ENCODE data around the gene PROS1. TPM values are rescaled to one million over a fixed set of nuclear protein-coding genes. Genes with fewer than 3 reads are reported as not detected.
"Not testable (repeated sequence)": the region's sequence is repeated elsewhere in the genome, so short reads cannot be mapped to it uniquely, and the experiment has no call there.

Gene PROS1
- total and polyA plus RNA-seq, 10 donors, result 2.5 to 42.8 (median 23.4) TPM

DNA sequence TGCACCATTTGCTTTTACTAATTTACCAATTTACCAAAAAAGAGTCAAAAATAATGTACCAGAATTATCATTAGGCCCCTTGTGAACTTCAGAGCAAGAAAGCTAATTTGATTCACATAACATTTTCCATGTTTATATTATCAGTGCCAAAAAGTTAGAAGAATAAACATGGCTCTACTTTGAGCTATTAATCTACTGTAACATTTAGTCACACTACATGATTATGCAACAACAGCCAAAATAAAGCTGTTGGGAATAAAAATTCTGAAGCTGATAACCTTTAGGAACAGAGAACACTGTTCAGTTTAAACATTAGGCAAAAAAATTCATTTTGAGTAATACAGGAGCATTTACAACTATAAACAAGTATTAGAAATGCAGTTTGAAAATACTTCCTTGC lies 63.6 kb downstream of the PROS1 start:
- TF ChIP-seq, protein P1, sequence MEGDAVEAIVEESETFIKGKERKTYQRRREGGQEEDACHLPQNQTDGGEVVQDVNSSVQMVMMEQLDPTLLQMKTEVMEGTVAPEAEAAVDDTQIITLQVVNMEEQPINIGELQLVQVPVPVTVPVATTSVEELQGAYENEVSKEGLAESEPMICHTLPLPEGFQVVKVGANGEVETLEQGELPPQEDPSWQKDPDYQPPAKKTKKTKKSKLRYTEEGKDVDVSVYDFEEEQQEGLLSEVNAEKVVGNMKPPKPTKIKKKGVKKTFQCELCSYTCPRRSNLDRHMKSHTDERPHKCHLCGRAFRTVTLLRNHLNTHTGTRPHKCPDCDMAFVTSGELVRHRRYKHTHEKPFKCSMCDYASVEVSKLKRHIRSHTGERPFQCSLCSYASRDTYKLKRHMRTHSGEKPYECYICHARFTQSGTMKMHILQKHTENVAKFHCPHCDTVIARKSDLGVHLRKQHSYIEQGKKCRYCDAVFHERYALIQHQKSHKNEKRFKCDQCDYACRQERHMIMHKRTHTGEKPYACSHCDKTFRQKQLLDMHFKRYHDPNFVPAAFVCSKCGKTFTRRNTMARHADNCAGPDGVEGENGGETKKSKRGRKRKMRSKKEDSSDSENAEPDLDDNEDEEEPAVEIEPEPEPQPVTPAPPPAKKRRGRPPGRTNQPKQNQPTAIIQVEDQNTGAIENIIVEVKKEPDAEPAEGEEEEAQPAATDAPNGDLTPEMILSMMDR (IDR thresholded peaks at IDR 0.05 in 8 of 11, conservative IDR thresholded peaks at IDR 0.05 in 3 of 11), result no peak
- TF ChIP-seq POLR2AphosphoS5 (IDR thresholded peaks at IDR 0.05) (no peak), POLR2A (IDR thresholded peaks at IDR 0.05) (no peak)
- peaks cover 0 to 26% (median 13%) of the 10 kb centered on the region in 8 donors for H3K9me3 ChIP-seq
- no peak overlapping the region for H3K4me3 ChIP-seq
- no peaks in the 10 kb centered on the region for H3K36me3 ChIP-seq
- H3K27ac ChIP-seq, result no peak overlapping the region
- DNase-seq, result no peak
- no peaks in the 10 kb centered on the region for H3K27me3 ChIP-seq (replicated peaks in 1 of 7)
- no peaks in the 10 kb centered on the region for H3K4me1 ChIP-seq
- intact Hi-C loops (cut with DNase I; ENCODE audit: low total_unique reads), result no loop called here

DNA sequence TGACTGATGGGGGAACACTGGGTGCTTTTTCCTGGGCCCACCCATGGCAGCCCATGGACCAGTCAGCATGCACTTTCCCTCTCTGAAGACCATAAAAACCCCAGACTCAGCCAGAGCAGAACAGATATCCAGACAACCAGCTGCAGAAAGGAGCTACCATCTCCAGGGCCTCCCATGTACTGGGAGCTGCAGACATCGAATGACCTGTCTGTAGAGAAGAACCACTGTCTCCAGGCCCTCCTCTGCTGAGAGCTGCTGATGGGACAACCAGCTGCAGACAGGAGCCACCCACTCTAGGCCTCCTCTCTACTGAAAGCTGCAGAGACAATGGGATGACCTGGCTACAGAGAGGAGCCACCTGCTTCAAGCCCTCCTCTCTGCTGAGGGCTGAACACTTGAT lies 66.6 kb downstream of the PROS1 start:
- intact Hi-C loops (cut with DNase I; ENCODE audit: low total_unique reads), result no loop called here
- WGBS, 5 donors, result 77 to 100% (median 89%) methylated on average over 1 of the region's 1 CpG; no CpG with 5 or more reads in 1 of the 5 donors

DNA sequence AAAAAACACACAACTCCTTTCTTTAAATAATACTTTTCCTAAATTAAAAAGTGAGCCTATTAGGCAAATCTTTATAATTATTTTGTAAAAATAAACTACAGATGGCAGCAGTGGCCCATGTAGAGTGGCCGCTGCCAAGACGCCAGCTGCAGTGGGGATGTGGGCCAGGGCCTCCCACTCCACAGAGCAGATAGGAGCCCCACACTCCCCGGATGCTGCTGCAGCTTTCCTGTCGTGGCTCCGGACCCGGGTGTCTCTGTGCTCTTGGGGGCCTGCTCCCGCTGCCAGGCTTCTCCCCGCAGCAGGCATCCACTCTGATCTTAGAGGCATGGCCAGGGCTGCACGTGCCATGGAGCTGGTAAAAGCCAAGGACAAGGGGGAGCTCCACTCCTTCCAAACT lies 67.5 kb downstream of the PROS1 start:
- Histone ChIP-seq H3K27ac (no peak overlapping the region), H3K36me3 (no peaks in the 10 kb centered on the region), H3K4me3 (no peak overlapping the region), H3K4me1 (no peaks in the 10 kb centered on the region), H3K27me3 (replicated peaks in 1 of 7) (no peaks in the 10 kb centered on the region), H3K9me3 (peaks cover 0 to 12% (median 0%) of the 10 kb centered on the region in 8 donors)
- TF ChIP-seq, protein P1 (IDR thresholded peaks at IDR 0.05 in 8 of 11, conservative IDR thresholded peaks at IDR 0.05 in 3 of 11), result no peak
- TF ChIP-seq POLR2A (IDR thresholded peaks at IDR 0.05) (no peak), POLR2AphosphoS5 (IDR thresholded peaks at IDR 0.05) (no peak)
- intact Hi-C loops (cut with DNase I; ENCODE audit: low total_unique reads), result no loop called here
- DNase-seq, result no peak
- 71 to 87% (median 84%) methylated on average over 5 to 9 of the region's 9 CpGs for WGBS, 5 donors

More for the DNA sequence above, 66.6 kb downstream of the PROS1 start:
- DNase-seq, result no peak
- no peak for TF ChIP-seq POLR2AphosphoS5 (IDR thresholded peaks at IDR 0.05)
- TF ChIP-seq, protein P1 (IDR thresholded peaks at IDR 0.05 in 8 of 11, conservative IDR thresholded peaks at IDR 0.05 in 3 of 11), result no peak
- no peaks in the 10 kb centered on the region for H3K4me1 ChIP-seq
- peaks cover 0 to 15% (median 3%) of the 10 kb centered on the region in 8 donors for H3K9me3 ChIP-seq
- no peaks in the 10 kb centered on the region for H3K27me3 ChIP-seq (replicated peaks in 1 of 7)
- no peak overlapping the region for H3K27ac ChIP-seq
- H3K36me3 ChIP-seq, result no peaks in the 10 kb centered on the region
- no peak overlapping the region for H3K4me3 ChIP-seq

DNA sequence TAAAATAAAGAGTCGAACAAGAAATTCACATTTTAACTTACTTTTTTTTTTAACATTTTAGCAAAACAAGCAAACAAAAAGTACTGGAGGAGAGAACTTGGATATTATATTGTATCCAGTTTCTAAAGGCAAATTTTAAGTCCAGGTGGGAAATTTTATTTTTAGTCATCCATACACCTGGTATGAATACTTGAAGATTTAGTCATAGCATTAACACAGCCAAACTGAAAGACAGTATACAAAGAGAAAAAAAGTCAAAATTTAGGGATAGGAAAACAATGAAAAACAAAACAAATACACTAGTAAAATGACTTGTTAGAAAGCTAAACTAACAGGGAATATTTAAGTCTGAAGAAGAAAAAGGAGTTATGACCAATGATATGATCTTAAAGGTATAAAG lies 69.1 kb downstream of the PROS1 start:
- no peak overlapping the region for H3K4me3 ChIP-seq
- 89 to 98% (median 94%) methylated on average over 1 of the region's 1 CpG for WGBS, 5 donors
- H3K27ac ChIP-seq, result no peak overlapping the region
- intact Hi-C loops (cut with DNase I; ENCODE audit: low total_unique reads), result no loop called here
- H3K9me3 ChIP-seq, result peaks cover 0 to 12% (median 0%) of the 10 kb centered on the region in 8 donors
- no peak for DNase-seq
- H3K4me1 ChIP-seq, result no peaks in the 10 kb centered on the region
- TF ChIP-seq POLR2A (IDR thresholded peaks at IDR 0.05) (no peak), POLR2AphosphoS5 (IDR thresholded peaks at IDR 0.05) (no peak)
- TF ChIP-seq, protein P1 (IDR thresholded peaks at IDR 0.05 in 8 of 11, conservative IDR thresholded peaks at IDR 0.05 in 3 of 11), result no peak
- H3K27me3 ChIP-seq (replicated peaks in 1 of 7), result no peaks in the 10 kb centered on the region
- H3K36me3 ChIP-seq, result no peaks in the 10 kb centered on the region

DNA sequence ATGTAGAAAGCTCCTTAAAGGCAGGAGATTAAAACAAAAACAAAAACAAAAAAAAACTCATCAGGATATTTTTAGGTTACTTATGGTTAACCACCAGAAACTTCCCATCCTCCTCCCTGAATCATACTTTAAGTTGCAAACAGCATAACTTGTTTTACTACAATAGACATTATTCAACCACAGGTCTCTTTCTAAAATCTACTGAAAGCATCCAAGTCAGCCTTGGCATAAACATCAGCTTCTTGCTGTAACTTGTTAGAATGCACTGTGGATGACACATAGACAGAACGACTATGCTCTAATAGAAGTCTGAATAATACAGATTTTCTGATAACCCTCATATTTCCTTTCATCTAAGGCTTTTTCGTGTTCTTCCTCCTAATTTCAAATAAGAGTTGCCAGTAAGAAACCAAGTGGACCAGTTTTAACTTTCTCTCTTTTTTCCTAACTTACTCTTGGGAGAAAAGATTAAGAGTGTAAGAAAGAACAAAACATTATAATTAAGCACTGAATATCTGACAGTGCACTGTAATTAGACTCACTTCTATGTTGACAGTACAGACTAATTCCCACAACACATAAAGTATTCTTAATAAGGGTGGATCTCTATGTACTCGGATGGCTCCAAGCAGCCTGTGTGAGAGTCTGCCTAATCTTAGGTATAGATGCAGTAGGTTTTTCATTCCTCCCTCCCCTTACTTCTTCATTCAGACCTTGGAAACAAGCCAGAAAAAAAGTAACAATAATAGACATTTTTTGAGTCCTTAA lies 95.3 kb downstream of the PROS1 start:
- H3K27ac ChIP-seq; H3K9me3 ChIP-seq; H3K4me1 ChIP-seq; H3K27me3 ChIP-seq (replicated peaks in 1 of 7); H3K4me3 ChIP-seq; intact Hi-C loops (cut with DNase I; ENCODE audit: low total_unique reads); DNase-seq; H3K36me3 ChIP-seq: not testable (repeated sequence)
- 77 to 80% (median 78%) methylated on average over 3 of the region's 3 CpGs for WGBS, 5 donors

DNA sequence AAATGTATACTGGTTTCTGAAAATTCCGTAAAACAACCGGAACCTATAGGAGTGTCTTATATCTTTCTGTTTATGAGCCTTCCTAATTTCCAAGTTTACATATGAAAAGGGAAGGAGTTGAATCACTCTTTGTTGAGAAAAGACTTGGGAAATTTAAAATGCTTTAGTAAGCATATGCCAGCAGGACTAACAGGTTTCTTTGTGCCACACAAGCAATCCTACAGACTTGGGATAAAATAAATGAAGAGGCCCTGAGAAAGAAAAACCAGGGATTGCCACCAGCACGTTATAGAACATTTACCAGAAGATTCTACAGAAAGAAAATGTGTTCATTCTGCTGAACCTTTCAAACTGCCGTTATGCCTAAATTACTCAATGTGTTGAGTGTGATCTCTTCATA lies 96.3 kb downstream of the PROS1 start:
- H3K36me3 ChIP-seq; DNase-seq; H3K27ac ChIP-seq; H3K27me3 ChIP-seq (replicated peaks in 1 of 7); H3K9me3 ChIP-seq; H3K4me1 ChIP-seq; H3K4me3 ChIP-seq; intact Hi-C loops (cut with DNase I; ENCODE audit: low total_unique reads): not testable (repeated sequence)
- WGBS, 5 donors, result 84 to 92% (median 88%) methylated on average over 4 of the region's 4 CpGs

DNA sequence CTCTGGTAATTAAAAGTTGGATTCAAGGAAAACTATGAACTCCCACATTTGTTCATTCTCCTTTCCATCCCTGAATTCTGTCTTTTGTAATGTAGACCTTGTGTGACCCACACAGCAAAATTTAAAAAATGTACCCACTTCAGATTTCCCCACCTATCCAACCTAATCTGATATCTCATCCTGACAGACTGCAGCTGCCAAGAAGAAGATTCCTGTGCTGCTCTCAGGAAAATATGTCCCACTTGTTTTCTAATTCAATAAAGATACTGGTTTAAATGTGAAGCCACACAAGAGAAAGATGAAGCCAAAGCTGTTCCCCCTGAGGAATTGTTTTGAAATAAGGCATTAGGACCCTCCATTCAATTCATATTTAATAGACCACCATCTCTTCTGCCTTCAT lies 100.3 kb downstream of the PROS1 start:
- H3K4me3 ChIP-seq; H3K9me3 ChIP-seq; H3K27me3 ChIP-seq (replicated peaks in 1 of 7); H3K4me1 ChIP-seq; DNase-seq; H3K27ac ChIP-seq; H3K36me3 ChIP-seq; intact Hi-C loops (cut with DNase I; ENCODE audit: low total_unique reads): not testable (repeated sequence)
